ENCODE results near the gene TMEM187. TPM values are rescaled to one million over a fixed set of nuclear protein-coding genes. Genes with fewer than 3 reads are reported as not detected.
"Not testable (repeated sequence)": the region's sequence is repeated elsewhere in the genome, so short reads cannot be mapped to it uniquely, and the experiment has no call there.

Gene TMEM187
- polyA plus RNA-seq, 2 donors: 2.5 to 3.3 TPM

- 35 to 54% methylated on average over 8 to 9 of the region's 10 CpGs for WGBS, 2 donors
- not testable (repeated sequence) for H3K9me3 ChIP-seq (ENCODE audit: control insufficient read depth in 2 of 2, insufficient read depth in 1 of 2, low read depth in 1 of 2, low read length in 1 of 2); H3K36me3 ChIP-seq (ENCODE audit: control insufficient read depth in 2 of 2, insufficient read depth in 2 of 2, low read length in 1 of 2); H3K4me3 ChIP-seq (ENCODE audit: low read depth in 1 of 2, low read length in 2 of 2); H3K4me1 ChIP-seq (ENCODE audit: control insufficient read depth in 2 of 2, insufficient read depth in 2 of 2, low read length in 1 of 2); H3K27me3 ChIP-seq (ENCODE audit: control insufficient read depth in 1 of 2, insufficient read depth in 2 of 2, low read length in 2 of 2)
- peak overlapping the region in 1 of 2 donors; percentile 39 for H3K27ac ChIP-seq (ENCODE audit: low read depth in 2 of 2, low read length in 1 of 2)
These were observed 7.8 kb downstream of the TMEM187 start for GRCh38 chrX:153980394-153980793.

GRCh38 chrX:153981231-153981630 lies 8.7 kb downstream of the TMEM187 start:
- H3K27me3 ChIP-seq (ENCODE audit: control insufficient read depth in 1 of 2, insufficient read depth in 2 of 2, low read length in 2 of 2): no peaks in the 10 kb centered on the region
- H3K4me1 ChIP-seq (ENCODE audit: control insufficient read depth in 2 of 2, insufficient read depth in 2 of 2, low read length in 1 of 2): no peaks in the 10 kb centered on the region
- H3K9me3 ChIP-seq (ENCODE audit: control insufficient read depth in 2 of 2, insufficient read depth in 1 of 2, low read depth in 1 of 2, low read length in 1 of 2): no peaks in the 10 kb centered on the region
- H3K4me3 ChIP-seq (ENCODE audit: low read depth in 1 of 2, low read length in 2 of 2): no peak overlapping the region
- peaks cover 0 to 8% of the 10 kb centered on the region in 2 donors for H3K36me3 ChIP-seq (ENCODE audit: control insufficient read depth in 2 of 2, insufficient read depth in 2 of 2, low read length in 1 of 2)
- H3K27ac ChIP-seq (ENCODE audit: low read depth in 2 of 2, low read length in 1 of 2): peak overlapping the region; percentile 8 to 39
- 76 to 87% methylated on average over 7 of the region's 7 CpGs for WGBS, 2 donors

- H3K4me1 ChIP-seq (ENCODE audit: control insufficient read depth in 2 of 2, insufficient read depth in 2 of 2, low read length in 1 of 2): no peaks in the 10 kb centered on the region
- H3K27ac ChIP-seq (ENCODE audit: low read depth in 2 of 2, low read length in 1 of 2): peak overlapping the region; percentile 0 to 39
- WGBS, 2 donors: 86 to 88% methylated on average over 52 of the region's 52 CpGs
- no peaks in the 10 kb centered on the region for H3K27me3 ChIP-seq (ENCODE audit: control insufficient read depth in 1 of 2, insufficient read depth in 2 of 2, low read length in 2 of 2)
- H3K4me3 ChIP-seq (ENCODE audit: low read depth in 1 of 2, low read length in 2 of 2): no peak overlapping the region
- H3K9me3 ChIP-seq (ENCODE audit: control insufficient read depth in 2 of 2, insufficient read depth in 1 of 2, low read depth in 1 of 2, low read length in 1 of 2): no peaks in the 10 kb centered on the region
- peaks cover 0 to 8% of the 10 kb centered on the region in 2 donors for H3K36me3 ChIP-seq (ENCODE audit: control insufficient read depth in 2 of 2, insufficient read depth in 2 of 2, low read length in 1 of 2)
These were observed 9.4 kb downstream of the TMEM187 start for GRCh38 chrX:153981771-153982533.

GRCh38 chrX:153983321-153983801 lies 10.8 kb downstream of the TMEM187 start:
- H3K4me1 ChIP-seq (ENCODE audit: control insufficient read depth in 2 of 2, insufficient read depth in 2 of 2, low read length in 1 of 2): no peaks in the 10 kb centered on the region
- WGBS, 2 donors: 85 to 86% methylated on average over 12 of the region's 12 CpGs
- H3K4me3 ChIP-seq (ENCODE audit: low read depth in 1 of 2, low read length in 2 of 2): no peak overlapping the region
- H3K27me3 ChIP-seq (ENCODE audit: control insufficient read depth in 1 of 2, insufficient read depth in 2 of 2, low read length in 2 of 2): no peaks in the 10 kb centered on the region
- no peak overlapping the region for H3K27ac ChIP-seq (ENCODE audit: low read depth in 2 of 2, low read length in 1 of 2)
- peaks cover 0 to 8% of the 10 kb centered on the region in 2 donors for H3K36me3 ChIP-seq (ENCODE audit: control insufficient read depth in 2 of 2, insufficient read depth in 2 of 2, low read length in 1 of 2)
- H3K9me3 ChIP-seq (ENCODE audit: control insufficient read depth in 2 of 2, insufficient read depth in 1 of 2, low read depth in 1 of 2, low read length in 1 of 2): no peaks in the 10 kb centered on the region

GRCh38 chrX:153984351-153985178 lies 12.0 kb downstream of the TMEM187 start:
- Histone ChIP-seq H3K4me3 (ENCODE audit: low read depth in 1 of 2, low read length in 2 of 2) (no peak overlapping the region), H3K36me3 (ENCODE audit: control insufficient read depth in 2 of 2, insufficient read depth in 2 of 2, low read length in 1 of 2) (peaks cover 0 to 8% of the 10 kb centered on the region in 2 donors), H3K27ac (ENCODE audit: low read depth in 2 of 2, low read length in 1 of 2) (peak overlapping the region; percentile 66 to 72), H3K4me1 (ENCODE audit: control insufficient read depth in 2 of 2, insufficient read depth in 2 of 2, low read length in 1 of 2) (no peaks in the 10 kb centered on the region), H3K27me3 (ENCODE audit: control insufficient read depth in 1 of 2, insufficient read depth in 2 of 2, low read length in 2 of 2) (no peaks in the 10 kb centered on the region), H3K9me3 (ENCODE audit: control insufficient read depth in 2 of 2, insufficient read depth in 1 of 2, low read depth in 1 of 2, low read length in 1 of 2) (no peaks in the 10 kb centered on the region)
- WGBS, 2 donors: 47 to 55% methylated on average over 20 of the region's 20 CpGs

- H3K36me3 ChIP-seq (ENCODE audit: control insufficient read depth in 2 of 2, insufficient read depth in 2 of 2, low read length in 1 of 2): no peaks in the 10 kb centered on the region
- no peaks in the 10 kb centered on the region for H3K9me3 ChIP-seq (ENCODE audit: control insufficient read depth in 2 of 2, insufficient read depth in 1 of 2, low read depth in 1 of 2, low read length in 1 of 2)
- peaks cover 0 to 3% of the 10 kb centered on the region in 2 donors for H3K27me3 ChIP-seq (ENCODE audit: control insufficient read depth in 1 of 2, insufficient read depth in 2 of 2, low read length in 2 of 2)
- H3K4me1 ChIP-seq (ENCODE audit: control insufficient read depth in 2 of 2, insufficient read depth in 2 of 2, low read length in 1 of 2): no peaks in the 10 kb centered on the region
- no peak overlapping the region for H3K27ac ChIP-seq (ENCODE audit: low read depth in 2 of 2, low read length in 1 of 2)
- 62 to 73% methylated on average over 12 of the region's 12 CpGs for WGBS, 2 donors
- H3K4me3 ChIP-seq (ENCODE audit: low read depth in 1 of 2, low read length in 2 of 2): no peak overlapping the region
These were observed 15.9 kb downstream of the TMEM187 start for GRCh38 chrX:153988493-153988892.

GRCh38 chrX:153989973-153990655 lies 17.6 kb downstream of the TMEM187 start:
- peaks cover 0 to 3% of the 10 kb centered on the region in 2 donors for H3K27me3 ChIP-seq (ENCODE audit: control insufficient read depth in 1 of 2, insufficient read depth in 2 of 2, low read length in 2 of 2)
- 89 to 92% methylated on average over 14 of the region's 14 CpGs for WGBS, 2 donors
- no peaks in the 10 kb centered on the region for H3K9me3 ChIP-seq (ENCODE audit: control insufficient read depth in 2 of 2, insufficient read depth in 1 of 2, low read depth in 1 of 2, low read length in 1 of 2)
- H3K4me1 ChIP-seq (ENCODE audit: control insufficient read depth in 2 of 2, insufficient read depth in 2 of 2, low read length in 1 of 2): no peaks in the 10 kb centered on the region
- no peak overlapping the region for H3K4me3 ChIP-seq (ENCODE audit: low read depth in 1 of 2, low read length in 2 of 2)
- no peak overlapping the region for H3K27ac ChIP-seq (ENCODE audit: low read depth in 2 of 2, low read length in 1 of 2)
- no peaks in the 10 kb centered on the region for H3K36me3 ChIP-seq (ENCODE audit: control insufficient read depth in 2 of 2, insufficient read depth in 2 of 2, low read length in 1 of 2)

- Histone ChIP-seq H3K9me3 (ENCODE audit: control insufficient read depth in 2 of 2, insufficient read depth in 1 of 2, low read depth in 1 of 2, low read length in 1 of 2) (no peaks in the 10 kb centered on the region), H3K4me1 (ENCODE audit: control insufficient read depth in 2 of 2, insufficient read depth in 2 of 2, low read length in 1 of 2) (no peaks in the 10 kb centered on the region), H3K36me3 (ENCODE audit: control insufficient read depth in 2 of 2, insufficient read depth in 2 of 2, low read length in 1 of 2) (no peaks in the 10 kb centered on the region), H3K4me3 (ENCODE audit: low read depth in 1 of 2, low read length in 2 of 2) (no peak overlapping the region), H3K27me3 (ENCODE audit: control insufficient read depth in 1 of 2, insufficient read depth in 2 of 2, low read length in 2 of 2) (peaks cover 0 to 3% of the 10 kb centered on the region in 2 donors), H3K27ac (ENCODE audit: low read depth in 2 of 2, low read length in 1 of 2) (no peak overlapping the region)
- WGBS, 2 donors: 97% methylated on average over 3 of the region's 3 CpGs
These were observed 18.5 kb downstream of the TMEM187 start for GRCh38 chrX:153991013-153991580.

- peaks cover 0 to 3% of the 10 kb centered on the region in 2 donors for H3K27me3 ChIP-seq (ENCODE audit: control insufficient read depth in 1 of 2, insufficient read depth in 2 of 2, low read length in 2 of 2)
- H3K4me1 ChIP-seq (ENCODE audit: control insufficient read depth in 2 of 2, insufficient read depth in 2 of 2, low read length in 1 of 2): no peaks in the 10 kb centered on the region
- WGBS, 2 donors: 85 to 92% methylated on average over 8 of the region's 8 CpGs
- H3K27ac ChIP-seq (ENCODE audit: low read depth in 2 of 2, low read length in 1 of 2): no peak overlapping the region
- H3K36me3 ChIP-seq (ENCODE audit: control insufficient read depth in 2 of 2, insufficient read depth in 2 of 2, low read length in 1 of 2): no peaks in the 10 kb centered on the region
- H3K4me3 ChIP-seq (ENCODE audit: low read depth in 1 of 2, low read length in 2 of 2): no peak overlapping the region
- H3K9me3 ChIP-seq (ENCODE audit: control insufficient read depth in 2 of 2, insufficient read depth in 1 of 2, low read depth in 1 of 2, low read length in 1 of 2): no peaks in the 10 kb centered on the region
These were observed 19.6 kb downstream of the TMEM187 start for GRCh38 chrX:153992180-153992579.

Measured in esophagus (tissue), 2 donors.